ENCODE data around the gene DNAJB8. TPM values are rescaled to one million over a fixed set of nuclear protein-coding genes. Genes with fewer than 3 reads are reported as not detected.

The DNAJB8 gene
- total RNA-seq, 4 donors from 2014 or later: not detected

GRCh38 chr3:128497305-128498126, 30.8 kb upstream of the DNAJB8 start:
- Histone ChIP-seq H3K36me3 (no peaks in the 10 kb centered on the region), H3K27ac (no peak overlapping the region), H3K4me1 (peaks cover 6 to 23% of the 10 kb centered on the region in 2 donors), H3K9me3 (no peaks in the 10 kb centered on the region), H3K27me3 (peaks cover 4% of the 10 kb centered on the region), H3K4me3 (replicated peaks in 1 of 3) (peak overlapping the region in 1 of 3 donors; percentile 34)
- WGBS, 2 donors: 1 to 4% methylated on average over 38 to 40 of the region's 77 CpGs
- intact Hi-C loops (cut with DNase I): loop anchor here (5.0 kb wide), 2 partner anchors 70 to 325 kb away; no protein-coding TSS in a partner anchor
- TF ChIP-seq POLR2A (IDR thresholded peaks at IDR 0.05): no peak
- peak in 5 of 6 experiments; percentile 41 to 93 (median 45) for TF ChIP-seq CTCF (IDR thresholded peaks at IDR 0.05)
- peak; percentile 51 to 56 for DNase-seq

- Histone ChIP-seq H3K4me1 (peaks cover 6 to 29% of the 10 kb centered on the region in 2 donors), H3K36me3 (no peaks in the 10 kb centered on the region), H3K9me3 (no peaks in the 10 kb centered on the region), H3K27me3 (peaks cover 8% of the 10 kb centered on the region), H3K27ac (no peak overlapping the region), H3K4me3 (replicated peaks in 1 of 3) (no peak overlapping the region)
- no peak for TF ChIP-seq CTCF (IDR thresholded peaks at IDR 0.05)
- no peak for TF ChIP-seq POLR2A (IDR thresholded peaks at IDR 0.05)
- DNase-seq: peak in 1 of 2 donors; percentile 38
- WGBS, 2 donors: 32 to 53% methylated on average over 9 to 24 of the region's 45 CpGs
- intact Hi-C loops (cut with DNase I): loop anchor here (5.0 kb wide), 2 partner anchors 69 to 324 kb away; no protein-coding TSS in a partner anchor
Observed at GRCh38 chr3:128496602-128497304, 30.1 kb upstream of the DNAJB8 start.

- TF ChIP-seq POLR2A (IDR thresholded peaks at IDR 0.05): no peak
- no peak for TF ChIP-seq CTCF (IDR thresholded peaks at IDR 0.05)
- 47 to 50% methylated on average over 32 of the region's 32 CpGs for WGBS, 2 donors
- no peak for DNase-seq
- intact Hi-C loops (cut with DNase I): loop anchor here (5.0 kb wide), 2 partner anchors 69 to 324 kb away; no protein-coding TSS in a partner anchor
- no peaks in the 10 kb centered on the region for H3K9me3 ChIP-seq
- H3K4me1 ChIP-seq: peaks cover 6 to 29% of the 10 kb centered on the region in 2 donors
- H3K27ac ChIP-seq: no peak overlapping the region
- H3K4me3 ChIP-seq (replicated peaks in 1 of 3): no peak overlapping the region
- H3K36me3 ChIP-seq: no peaks in the 10 kb centered on the region
- peaks cover 12% of the 10 kb centered on the region for H3K27me3 ChIP-seq
Observed at GRCh38 chr3:128496019-128496601, 29.4 kb upstream of the DNAJB8 start.

- Histone ChIP-seq H3K9me3 (no peaks in the 10 kb centered on the region), H3K27ac (no peak overlapping the region), H3K4me1 (peaks cover 6 to 29% of the 10 kb centered on the region in 2 donors), H3K4me3 (replicated peaks in 1 of 3) (no peak overlapping the region), H3K27me3 (peaks cover 12% of the 10 kb centered on the region), H3K36me3 (no peaks in the 10 kb centered on the region)
- DNase-seq: no peak
- WGBS, 2 donors: 90 to 97% methylated on average over 4 to 9 of the region's 9 CpGs
- TF ChIP-seq CTCF (IDR thresholded peaks at IDR 0.05) (no peak), POLR2A (IDR thresholded peaks at IDR 0.05) (no peak)
- intact Hi-C loops (cut with DNase I): loop anchor here (5.0 kb wide), 2 partner anchors 68 to 323 kb away; no protein-coding TSS in a partner anchor
Observed at GRCh38 chr3:128495435-128495970, 28.8 kb upstream of the DNAJB8 start.
